ENCODE measurements around the gene PKP3. TPM values are rescaled to one million over a fixed set of nuclear protein-coding genes. Genes with fewer than 3 reads are reported as not detected.

PKP3 gene
- polyA plus RNA-seq, 1 donor (not counting 4 experiments of a cell fraction or from before 2014, with no cell fraction given) = 125 TPM

GRCh38 chr11:390175-390574, 3.8 kb upstream of the PKP3 start:
- H3K4me2 ChIP-seq (ENCODE audit: control insufficient read depth, extremely low read depth, insufficient read depth, low read depth, low read length) = no peak overlapping the region
- peaks cover 38% of the 10 kb centered on the region for H3K79me2 ChIP-seq (ENCODE audit: control insufficient read depth, insufficient read depth, low read length)
- DNase-seq (ENCODE audit: low read depth, low spot score) (no peak), FAIRE-seq (no peak)
- H3K4me3 ChIP-seq (ENCODE audit: control insufficient read depth in 2 of 3, extremely low read depth in 1 of 3, insufficient read depth in 2 of 3, low read depth in 1 of 3, low read length in 3 of 3) = peak overlapping the region in 1 of 3 experiments; percentile 5
- no peaks in the 10 kb centered on the region for H3K27me3 ChIP-seq (ENCODE audit: control insufficient read depth, extremely low read depth, insufficient read depth, low read length)
- no peak overlapping the region for H2AFZ ChIP-seq (ENCODE audit: control insufficient read depth, low read length)
- H4K20me1 ChIP-seq (ENCODE audit: control insufficient read depth, extremely low read depth, insufficient read depth, low read length) = no peaks in the 10 kb centered on the region
- no peak for TF ChIP-seq EZH2 (IDR thresholded peaks at IDR 0.05; ENCODE audit: low read length)
- TF ChIP-seq CTCF (optimal IDR thresholded peaks at IDR 0.05 in 1 of 3, IDR thresholded peaks at IDR 0.05 in 1 of 3, conservative IDR thresholded peaks at IDR 0.05 in 1 of 3; ENCODE audit: extremely low read depth in 1 of 3, insufficient read depth in 2 of 3, low read length in 3 of 3) = peak; percentile 36 to 67 (median 40)
- H3K9me3 ChIP-seq (ENCODE audit: control insufficient read depth, low read depth, low read length) = peaks cover 5% of the 10 kb centered on the region
- H3K9me1 ChIP-seq (ENCODE audit: control insufficient read depth, extremely low read depth, insufficient read depth, low read length) = no peaks in the 10 kb centered on the region
- H3K36me3 ChIP-seq (ENCODE audit: control insufficient read depth in 2 of 2, extremely low read depth in 1 of 2, insufficient read depth in 2 of 2, low read length in 2 of 2) = peaks cover 2 to 4% of the 10 kb centered on the region in 2 experiments
- dilution Hi-C loops (cut with MboI; ENCODE audit: extremely low pct_ligation_motif_present, low sequenced_read_pairs) = no loop called here
- H3K4me1 ChIP-seq (ENCODE audit: control insufficient read depth, extremely low read depth, insufficient read depth, low read length) = peaks cover 14% of the 10 kb centered on the region
- no peak overlapping the region for H3K27ac ChIP-seq (ENCODE audit: control insufficient read depth, insufficient read depth, low read length)
- no peak overlapping the region for H3K9ac ChIP-seq (ENCODE audit: control insufficient read depth, extremely low read depth, insufficient read depth, low read length)

- FAIRE-seq (no peak), DNase-seq (ENCODE audit: low read depth, low spot score) (no peak)
- TF ChIP-seq EZH2 (IDR thresholded peaks at IDR 0.05; ENCODE audit: low read length) (no peak), CTCF (optimal IDR thresholded peaks at IDR 0.05 in 1 of 3, IDR thresholded peaks at IDR 0.05 in 1 of 3, conservative IDR thresholded peaks at IDR 0.05 in 1 of 3; ENCODE audit: extremely low read depth in 1 of 3, insufficient read depth in 2 of 3, low read length in 3 of 3) (no peak)
- peak overlapping the region; percentile 47 for H3K27ac ChIP-seq (ENCODE audit: control insufficient read depth, insufficient read depth, low read length)
- peaks cover 50% of the 10 kb centered on the region for H3K79me2 ChIP-seq (ENCODE audit: control insufficient read depth, insufficient read depth, low read length)
- H3K27me3 ChIP-seq (ENCODE audit: control insufficient read depth, extremely low read depth, insufficient read depth, low read length) = no peaks in the 10 kb centered on the region
- peaks cover 3 to 12% of the 10 kb centered on the region in 2 experiments for H3K36me3 ChIP-seq (ENCODE audit: control insufficient read depth in 2 of 2, extremely low read depth in 1 of 2, insufficient read depth in 2 of 2, low read length in 2 of 2)
- H3K9me3 ChIP-seq (ENCODE audit: control insufficient read depth, low read depth, low read length) = peaks cover 4% of the 10 kb centered on the region
- dilution Hi-C loops (cut with MboI; ENCODE audit: extremely low pct_ligation_motif_present, low sequenced_read_pairs) = no loop called here
- H4K20me1 ChIP-seq (ENCODE audit: control insufficient read depth, extremely low read depth, insufficient read depth, low read length) = peaks cover 4% of the 10 kb centered on the region
- H3K4me1 ChIP-seq (ENCODE audit: control insufficient read depth, extremely low read depth, insufficient read depth, low read length) = peaks cover 25% of the 10 kb centered on the region
- H3K4me2 ChIP-seq (ENCODE audit: control insufficient read depth, extremely low read depth, insufficient read depth, low read depth, low read length) = peak overlapping the region; percentile 80
- H2AFZ ChIP-seq (ENCODE audit: control insufficient read depth, low read length) = no peak overlapping the region
- peak overlapping the region; percentile 72 for H3K9ac ChIP-seq (ENCODE audit: control insufficient read depth, extremely low read depth, insufficient read depth, low read length)
- H3K4me3 ChIP-seq (ENCODE audit: control insufficient read depth in 2 of 3, extremely low read depth in 1 of 3, insufficient read depth in 2 of 3, low read depth in 1 of 3, low read length in 3 of 3) = peak overlapping the region; percentile 61 to 82 (median 62)
- no peaks in the 10 kb centered on the region for H3K9me1 ChIP-seq (ENCODE audit: control insufficient read depth, extremely low read depth, insufficient read depth, low read length)
Measured at GRCh38 chr11:391117-392017, 2.6 kb upstream of the PKP3 start.
